ENCODE data around the gene BATF. TPM values are rescaled to one million over a fixed set of nuclear protein-coding genes. Genes with fewer than 3 reads are reported as not detected.

BATF gene
- total RNA-seq, 1 donor from 2014 or later: not detected

DNA sequence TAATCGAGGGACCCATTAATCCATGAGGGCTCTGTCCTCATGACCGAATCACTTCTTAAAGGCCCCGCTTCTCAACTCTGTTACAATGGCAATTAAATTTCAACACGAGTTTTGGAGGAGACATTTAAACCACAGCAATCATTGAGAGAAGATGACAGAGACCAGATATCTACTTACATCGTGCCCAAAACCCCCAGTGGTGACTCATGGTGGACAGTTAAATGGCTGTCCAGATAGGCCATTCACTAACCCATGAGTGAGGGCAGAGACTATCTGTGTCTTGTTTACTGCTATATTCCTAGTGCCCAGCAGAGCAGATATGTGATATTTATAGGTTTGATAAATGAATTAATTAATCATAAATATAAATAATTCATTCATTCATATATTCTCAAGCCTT lies 36.2 kb downstream of the BATF start:
- no peak for DNase-seq (ENCODE audit: low read depth)
- H3K4me3 ChIP-seq (ENCODE audit: low read depth, low read length): no peak overlapping the region
- TF ChIP-seq, protein P1, sequence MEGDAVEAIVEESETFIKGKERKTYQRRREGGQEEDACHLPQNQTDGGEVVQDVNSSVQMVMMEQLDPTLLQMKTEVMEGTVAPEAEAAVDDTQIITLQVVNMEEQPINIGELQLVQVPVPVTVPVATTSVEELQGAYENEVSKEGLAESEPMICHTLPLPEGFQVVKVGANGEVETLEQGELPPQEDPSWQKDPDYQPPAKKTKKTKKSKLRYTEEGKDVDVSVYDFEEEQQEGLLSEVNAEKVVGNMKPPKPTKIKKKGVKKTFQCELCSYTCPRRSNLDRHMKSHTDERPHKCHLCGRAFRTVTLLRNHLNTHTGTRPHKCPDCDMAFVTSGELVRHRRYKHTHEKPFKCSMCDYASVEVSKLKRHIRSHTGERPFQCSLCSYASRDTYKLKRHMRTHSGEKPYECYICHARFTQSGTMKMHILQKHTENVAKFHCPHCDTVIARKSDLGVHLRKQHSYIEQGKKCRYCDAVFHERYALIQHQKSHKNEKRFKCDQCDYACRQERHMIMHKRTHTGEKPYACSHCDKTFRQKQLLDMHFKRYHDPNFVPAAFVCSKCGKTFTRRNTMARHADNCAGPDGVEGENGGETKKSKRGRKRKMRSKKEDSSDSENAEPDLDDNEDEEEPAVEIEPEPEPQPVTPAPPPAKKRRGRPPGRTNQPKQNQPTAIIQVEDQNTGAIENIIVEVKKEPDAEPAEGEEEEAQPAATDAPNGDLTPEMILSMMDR (conservative IDR thresholded peaks at IDR 0.05; ENCODE audit: low read depth, low read length): no peak

DNA sequence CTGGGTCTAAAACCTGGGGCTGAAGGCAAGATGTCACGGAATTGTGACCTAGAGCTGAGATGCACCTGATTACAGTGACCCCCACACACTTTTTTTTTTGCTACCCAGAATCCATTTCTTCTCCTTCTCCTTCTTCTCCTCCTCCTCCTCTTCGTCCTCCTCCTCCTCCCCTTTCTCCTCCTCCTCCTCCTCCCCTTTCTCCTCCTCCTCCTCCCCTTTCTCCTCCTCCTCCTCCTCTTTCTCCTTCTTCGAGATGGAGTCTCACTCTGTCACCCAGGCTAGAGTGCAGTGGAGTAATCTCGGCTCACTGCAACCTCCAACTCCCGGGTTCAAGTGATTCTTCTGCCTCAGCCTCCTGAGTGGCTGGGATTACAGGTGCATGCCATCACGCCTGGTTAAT lies 36.8 kb downstream of the BATF start:
- TF ChIP-seq, protein P1 (conservative IDR thresholded peaks at IDR 0.05; ENCODE audit: low read depth, low read length): no peak
- DNase-seq (ENCODE audit: low read depth): no peak
- no peak overlapping the region for H3K4me3 ChIP-seq (ENCODE audit: low read depth, low read length)

DNA sequence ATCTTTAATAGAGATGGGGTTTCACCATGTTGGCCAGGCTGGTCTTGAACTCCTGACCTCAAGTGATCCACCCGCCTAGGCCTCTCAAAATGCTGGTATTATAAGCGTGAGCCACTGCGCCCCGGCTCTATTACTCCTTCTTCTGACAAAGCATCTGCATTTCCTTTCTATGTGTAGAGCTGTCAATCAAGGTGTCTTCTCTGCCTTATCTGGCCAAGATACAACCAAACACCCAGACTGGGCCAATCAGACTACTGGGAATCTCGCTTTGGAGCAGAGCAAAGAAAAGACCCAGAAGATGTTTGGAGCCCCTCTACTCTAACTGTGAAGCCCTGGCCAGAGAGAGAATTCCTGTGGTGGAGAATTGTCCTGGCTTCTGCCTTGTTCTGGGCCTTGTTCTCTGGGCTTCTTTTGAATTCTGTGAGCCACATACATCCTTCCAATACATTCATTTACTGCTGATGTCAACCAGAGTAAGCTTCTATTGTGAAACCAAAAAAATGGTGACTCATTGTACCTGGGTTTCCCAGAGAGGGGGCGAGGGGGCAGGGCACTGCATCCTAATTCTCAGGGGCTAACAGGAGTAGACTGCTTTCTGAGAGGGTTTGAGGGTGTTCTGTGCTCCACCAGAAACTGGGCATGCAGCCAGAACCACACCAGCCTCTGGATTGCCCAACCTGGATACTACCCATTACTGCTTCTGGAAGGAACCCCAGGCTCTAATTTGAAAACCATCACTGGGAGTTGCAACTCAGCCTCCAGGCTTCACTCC lies 37.4 kb downstream of the BATF start:
- DNase-seq (ENCODE audit: low read depth): no peak
- no peak overlapping the region for H3K4me3 ChIP-seq (ENCODE audit: low read depth, low read length)
- TF ChIP-seq, protein P1 (conservative IDR thresholded peaks at IDR 0.05; ENCODE audit: low read depth, low read length): no peak

DNA sequence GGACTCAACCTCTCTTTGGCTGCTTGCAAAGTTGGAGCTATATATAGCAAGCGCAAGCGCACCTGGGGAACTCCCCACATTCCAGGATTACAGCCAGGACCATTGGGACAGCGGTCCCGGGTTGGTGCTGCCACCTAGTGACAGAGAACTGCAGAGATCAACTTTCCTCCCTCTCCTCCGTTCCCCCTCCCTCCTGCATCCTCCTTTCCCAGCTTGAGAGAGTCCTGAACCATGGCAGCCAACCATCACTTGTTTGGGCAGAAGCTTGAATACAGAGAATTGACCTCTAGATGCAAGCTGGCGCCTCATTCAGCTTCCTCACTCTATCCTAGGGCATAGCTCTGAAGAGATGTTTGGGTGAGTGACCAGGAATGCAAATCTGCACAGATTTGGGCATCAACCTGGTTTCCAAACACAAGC lies 38.8 kb downstream of the BATF start:
- DNase-seq (ENCODE audit: low read depth): no peak
- TF ChIP-seq, protein P1 (conservative IDR thresholded peaks at IDR 0.05; ENCODE audit: low read depth, low read length): peak; percentile 92
- no peak overlapping the region for H3K4me3 ChIP-seq (ENCODE audit: low read depth, low read length)

DNA sequence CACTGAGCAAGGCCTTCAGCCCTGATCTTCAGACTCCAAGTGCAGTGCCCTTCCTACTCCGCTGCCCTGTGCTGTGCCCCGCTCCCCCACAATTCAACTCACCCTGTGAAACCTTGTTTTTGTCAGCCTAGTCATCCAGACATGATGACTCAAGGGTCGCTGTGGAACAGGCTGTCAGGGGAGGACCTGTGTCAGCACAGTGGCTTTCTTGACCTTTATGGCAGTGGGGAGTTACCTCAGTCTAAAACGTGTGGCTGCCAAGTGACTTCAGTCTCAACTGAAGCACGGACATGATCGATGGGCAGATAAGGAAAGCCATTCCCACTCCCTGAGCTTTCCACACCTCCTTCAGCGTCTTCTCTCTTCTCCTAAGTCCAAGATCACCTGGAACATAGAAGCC lies 39.8 kb downstream of the BATF start:
- TF ChIP-seq, protein P1 (conservative IDR thresholded peaks at IDR 0.05; ENCODE audit: low read depth, low read length): no peak
- H3K4me3 ChIP-seq (ENCODE audit: low read depth, low read length): no peak overlapping the region
- DNase-seq (ENCODE audit: low read depth): no peak

DNA sequence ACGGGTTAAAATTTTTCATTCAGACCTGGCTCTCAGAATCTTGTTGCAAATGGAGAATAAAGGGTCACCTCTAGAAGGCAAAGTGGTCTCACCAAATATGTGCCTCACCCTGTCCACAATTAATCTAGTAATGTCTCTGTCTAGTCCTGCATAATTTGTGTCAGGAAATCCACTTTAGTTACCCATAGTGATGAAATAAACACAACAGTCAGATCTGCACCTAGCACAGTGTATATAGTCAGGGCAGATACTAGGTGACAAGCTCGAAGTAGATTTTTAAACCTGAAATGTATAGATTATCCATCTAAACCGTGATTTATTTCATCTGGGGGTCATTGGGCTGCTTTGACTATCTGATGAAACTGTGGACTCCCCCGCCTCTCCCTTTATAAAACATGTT lies 40.2 kb downstream of the BATF start:
- no peak for DNase-seq (ENCODE audit: low read depth)
- TF ChIP-seq, protein P1 (conservative IDR thresholded peaks at IDR 0.05; ENCODE audit: low read depth, low read length): no peak
- H3K4me3 ChIP-seq (ENCODE audit: low read depth, low read length): no peak overlapping the region

DNA sequence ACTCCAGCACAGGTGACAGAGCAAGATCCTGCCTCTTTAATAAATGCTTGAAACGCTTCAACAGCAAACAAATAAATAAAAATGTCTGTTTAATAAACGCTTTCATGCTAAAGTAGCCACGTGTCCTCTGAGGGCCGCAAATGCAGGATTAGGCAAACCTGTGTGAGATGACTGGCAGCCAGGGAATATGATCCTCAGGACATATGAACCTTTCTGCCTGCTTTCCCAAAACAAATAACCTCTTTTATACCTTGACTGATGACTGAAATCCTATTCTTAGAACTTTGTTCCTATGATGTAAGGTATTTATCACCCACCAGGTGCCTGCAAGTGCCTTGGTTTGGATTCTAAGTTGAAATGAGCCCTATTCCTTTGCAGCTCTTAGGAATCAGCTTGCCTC lies 41.7 kb downstream of the BATF start:
- no peak for DNase-seq (ENCODE audit: low read depth)
- TF ChIP-seq, protein P1 (conservative IDR thresholded peaks at IDR 0.05; ENCODE audit: low read depth, low read length): no peak

More for the DNA sequence above, 41.7 kb downstream of the BATF start:
- no peak overlapping the region for H3K4me3 ChIP-seq (ENCODE audit: low read depth, low read length)

Measured in epithelial cell of proximal tubule (primary cell).